ENCODE results near the gene ELOVL3.

The ELOVL3 gene

GRCh38 chr10:102230264-102230860 is 4.3 kb downstream of the ELOVL3 start:
- Histone ChIP-seq H2AFZ (ENCODE audit: low read depth) (peak overlapping the region; percentile 62), H3K4me2 (peak overlapping the region; percentile 81), H3K9ac (peak overlapping the region; percentile 8; the same call in 1 of the 2 replicates), H3K27me3 (ENCODE audit: insufficient read depth, low read depth) (peaks cover 38% of the 10 kb centered on the region; the same call in 1 of the 2 replicates), H3K4me3 (IDR thresholded peaks at IDR 0.05; ENCODE audit: insufficient read depth, low read depth, low read length) (no peak overlapping the region), H3K79me2 (ENCODE audit: insufficient read depth, low read depth) (no peaks in the 10 kb centered on the region), H3K4me1 (ENCODE audit: low read depth, poor library complexity, severe bottlenecking) (peaks cover 18% of the 10 kb centered on the region), H3K36me3 (ENCODE audit: insufficient read depth) (no peaks in the 10 kb centered on the region), H3K27ac (no peak overlapping the region), H4K20me1 (ENCODE audit: insufficient read depth) (no peaks in the 10 kb centered on the region)
- no peak for TF ChIP-seq CTCF (conservative IDR thresholded peaks at IDR 0.05; ENCODE audit: low read depth, low read length)

- Histone ChIP-seq H3K9ac (peak overlapping the region; percentile 8; the same call in 1 of the 2 replicates), H3K36me3 (ENCODE audit: insufficient read depth) (no peaks in the 10 kb centered on the region), H3K27me3 (ENCODE audit: insufficient read depth, low read depth) (peaks cover 38% of the 10 kb centered on the region; the same call in 1 of the 2 replicates), H3K79me2 (ENCODE audit: insufficient read depth, low read depth) (no peaks in the 10 kb centered on the region), H3K27ac (no peak overlapping the region), H3K4me1 (ENCODE audit: low read depth, poor library complexity, severe bottlenecking) (peaks cover 13% of the 10 kb centered on the region), H4K20me1 (ENCODE audit: insufficient read depth) (no peaks in the 10 kb centered on the region), H3K4me3 (IDR thresholded peaks at IDR 0.05; ENCODE audit: insufficient read depth, low read depth, low read length) (no peak overlapping the region), H2AFZ (ENCODE audit: low read depth) (peak overlapping the region; percentile 62), H3K4me2 (peak overlapping the region; percentile 81)
- TF ChIP-seq CTCF (conservative IDR thresholded peaks at IDR 0.05; ENCODE audit: low read depth, low read length) = peak; percentile 22
These were observed 4.8 kb downstream of the ELOVL3 start for GRCh38 chr10:102230861-102231356.

- Histone ChIP-seq H3K27ac (no peak overlapping the region), H3K36me3 (ENCODE audit: insufficient read depth) (no peaks in the 10 kb centered on the region), H3K27me3 (ENCODE audit: insufficient read depth, low read depth) (peaks cover 34% of the 10 kb centered on the region; the same call in 1 of the 2 replicates), H3K9ac (peak overlapping the region; percentile 8; the same call in 1 of the 2 replicates), H3K4me3 (IDR thresholded peaks at IDR 0.05; ENCODE audit: insufficient read depth, low read depth, low read length) (no peak overlapping the region), H4K20me1 (ENCODE audit: insufficient read depth) (no peaks in the 10 kb centered on the region), H3K4me1 (ENCODE audit: low read depth, poor library complexity, severe bottlenecking) (peaks cover 10% of the 10 kb centered on the region), H3K79me2 (ENCODE audit: insufficient read depth, low read depth) (no peaks in the 10 kb centered on the region), H2AFZ (ENCODE audit: low read depth) (peak overlapping the region; percentile 62), H3K4me2 (peak overlapping the region; percentile 81; the same call in 1 of the 2 replicates)
- TF ChIP-seq CTCF (conservative IDR thresholded peaks at IDR 0.05; ENCODE audit: low read depth, low read length) = peak; percentile 85
These were observed 5.5 kb downstream of the ELOVL3 start for GRCh38 chr10:102231357-102232318.

- Histone ChIP-seq H3K79me2 (ENCODE audit: insufficient read depth, low read depth) (no peaks in the 10 kb centered on the region), H4K20me1 (ENCODE audit: insufficient read depth) (no peaks in the 10 kb centered on the region), H3K9ac (no peak overlapping the region), H3K36me3 (ENCODE audit: insufficient read depth) (no peaks in the 10 kb centered on the region), H3K27ac (no peak overlapping the region), H3K4me3 (IDR thresholded peaks at IDR 0.05; ENCODE audit: insufficient read depth, low read depth, low read length) (no peak overlapping the region), H3K4me1 (ENCODE audit: low read depth, poor library complexity, severe bottlenecking) (peaks cover 10% of the 10 kb centered on the region), H3K27me3 (ENCODE audit: insufficient read depth, low read depth) (peaks cover 14% of the 10 kb centered on the region), H3K4me2 (no peak overlapping the region), H2AFZ (ENCODE audit: low read depth) (no peak overlapping the region)
- no peak for TF ChIP-seq CTCF (conservative IDR thresholded peaks at IDR 0.05; ENCODE audit: low read depth, low read length)
These were observed 7.9 kb downstream of the ELOVL3 start for GRCh38 chr10:102233997-102234396.
